Measurements from ENCODE around the gene LRCOL1.

The LRCOL1 gene

GRCh38 chr12:132620899-132621656 lies 10.7 kb upstream of the LRCOL1 start:
- H3K4me3 ChIP-seq (ENCODE audit: low read depth, low read length), result no peak overlapping the region
- TF ChIP-seq, protein P1, sequence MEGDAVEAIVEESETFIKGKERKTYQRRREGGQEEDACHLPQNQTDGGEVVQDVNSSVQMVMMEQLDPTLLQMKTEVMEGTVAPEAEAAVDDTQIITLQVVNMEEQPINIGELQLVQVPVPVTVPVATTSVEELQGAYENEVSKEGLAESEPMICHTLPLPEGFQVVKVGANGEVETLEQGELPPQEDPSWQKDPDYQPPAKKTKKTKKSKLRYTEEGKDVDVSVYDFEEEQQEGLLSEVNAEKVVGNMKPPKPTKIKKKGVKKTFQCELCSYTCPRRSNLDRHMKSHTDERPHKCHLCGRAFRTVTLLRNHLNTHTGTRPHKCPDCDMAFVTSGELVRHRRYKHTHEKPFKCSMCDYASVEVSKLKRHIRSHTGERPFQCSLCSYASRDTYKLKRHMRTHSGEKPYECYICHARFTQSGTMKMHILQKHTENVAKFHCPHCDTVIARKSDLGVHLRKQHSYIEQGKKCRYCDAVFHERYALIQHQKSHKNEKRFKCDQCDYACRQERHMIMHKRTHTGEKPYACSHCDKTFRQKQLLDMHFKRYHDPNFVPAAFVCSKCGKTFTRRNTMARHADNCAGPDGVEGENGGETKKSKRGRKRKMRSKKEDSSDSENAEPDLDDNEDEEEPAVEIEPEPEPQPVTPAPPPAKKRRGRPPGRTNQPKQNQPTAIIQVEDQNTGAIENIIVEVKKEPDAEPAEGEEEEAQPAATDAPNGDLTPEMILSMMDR (IDR thresholded peaks at IDR 0.05; ENCODE audit: low read depth, low read length), result no peak

DNA sequence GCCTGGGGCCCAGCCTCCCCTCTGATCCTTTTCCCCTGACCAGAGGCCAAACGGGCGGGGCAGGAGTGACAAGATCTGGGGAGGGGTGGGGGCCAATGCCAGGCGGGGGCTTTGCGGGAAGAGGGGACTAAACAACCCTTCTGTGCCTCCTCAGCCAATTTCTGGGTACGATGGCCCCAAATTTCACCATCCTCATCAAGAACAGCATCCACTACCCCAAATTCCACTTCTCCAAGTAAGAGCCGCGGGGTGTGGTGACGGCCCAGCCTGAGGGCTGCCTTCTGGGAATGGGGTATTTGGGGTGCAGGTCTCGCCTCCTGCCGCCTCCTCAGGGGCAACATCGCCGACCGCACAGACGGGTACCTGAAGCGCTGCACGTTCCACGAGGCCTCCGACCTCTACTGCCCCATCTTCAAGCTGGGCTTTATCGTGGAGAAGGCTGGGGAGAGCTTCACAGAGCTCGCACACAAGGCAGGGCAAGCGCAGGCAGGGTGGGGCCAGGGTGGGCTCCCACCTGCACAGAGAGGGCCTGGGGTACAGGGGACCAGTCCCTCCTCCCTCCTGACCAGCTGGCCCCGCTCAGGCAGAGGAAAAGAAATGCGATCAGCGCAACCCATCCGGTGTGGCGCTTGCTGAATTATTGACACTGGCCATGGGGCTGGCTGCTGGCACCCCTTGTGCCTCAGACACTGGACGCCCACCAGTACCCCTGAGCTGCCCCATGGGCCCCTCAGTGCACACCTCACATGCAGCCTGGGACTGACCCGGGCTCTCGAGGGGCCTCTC lies 9.9 kb upstream of the LRCOL1 start:
- TF ChIP-seq, protein P1 (IDR thresholded peaks at IDR 0.05; ENCODE audit: low read depth, low read length), result no peak
- no peak overlapping the region for H3K4me3 ChIP-seq (ENCODE audit: low read depth, low read length)

GRCh38 chr12:132619386-132620112 lies 9.2 kb upstream of the LRCOL1 start:
- TF ChIP-seq, protein P1 (IDR thresholded peaks at IDR 0.05; ENCODE audit: low read depth, low read length), result no peak
- no peak overlapping the region for H3K4me3 ChIP-seq (ENCODE audit: low read depth, low read length)

- H3K4me3 ChIP-seq (ENCODE audit: low read depth, low read length), result no peak overlapping the region
- TF ChIP-seq, protein P1 (IDR thresholded peaks at IDR 0.05; ENCODE audit: low read depth, low read length), result no peak
Measured at GRCh38 chr12:132619071-132619385, 8.6 kb upstream of the LRCOL1 start.

GRCh38 chr12:132618683-132619043 lies 8.3 kb upstream of the LRCOL1 start, which contains the start of gene P2RX2:
P2RX2 (plus strand) TSS chr12:132618776; CDS start chr12:132618817, 41 bp downstream.
- TF ChIP-seq, protein P1 (IDR thresholded peaks at IDR 0.05; ENCODE audit: low read depth, low read length), result no peak
- H3K4me3 ChIP-seq (ENCODE audit: low read depth, low read length), result no peak within 1 kb of the TSS

- H3K4me3 ChIP-seq (ENCODE audit: low read depth, low read length), result no peak overlapping the region
- TF ChIP-seq, protein P1 (IDR thresholded peaks at IDR 0.05; ENCODE audit: low read depth, low read length), result no peak
Measured at GRCh38 chr12:132617822-132618682, 7.7 kb upstream of the LRCOL1 start.
